Measurements from ENCODE around the gene INSL4. TPM values are rescaled to one million over a fixed set of nuclear protein-coding genes. Genes with fewer than 3 reads are reported as not detected.

Gene INSL4
- total RNA-seq (not detected), polyA plus RNA-seq (ENCODE audit: insufficient read depth, low read depth, low replicate concordance) (not detected)
- long read RNA-seq, donor 1 = 0 reads
- long read RNA-seq, donor 2 = 0 reads
- long read RNA-seq, donor 3 = 0 reads
- long read RNA-seq, donor 4 = 0 reads
- long read RNA-seq, donor 5 = 0 reads
- long read RNA-seq, donor 6 = 0 reads
- long read RNA-seq, donor 7 = 0 reads
- long read RNA-seq, donor 8 = 0 reads
- long read RNA-seq, donor 9 = 0 reads
- long read RNA-seq, donor 10, partial matches to known transcripts = 0 of 2 reads
- long read RNA-seq, donor 10, other reads (novel, unspliced or antisense) = 0 of 2 reads

DNA sequence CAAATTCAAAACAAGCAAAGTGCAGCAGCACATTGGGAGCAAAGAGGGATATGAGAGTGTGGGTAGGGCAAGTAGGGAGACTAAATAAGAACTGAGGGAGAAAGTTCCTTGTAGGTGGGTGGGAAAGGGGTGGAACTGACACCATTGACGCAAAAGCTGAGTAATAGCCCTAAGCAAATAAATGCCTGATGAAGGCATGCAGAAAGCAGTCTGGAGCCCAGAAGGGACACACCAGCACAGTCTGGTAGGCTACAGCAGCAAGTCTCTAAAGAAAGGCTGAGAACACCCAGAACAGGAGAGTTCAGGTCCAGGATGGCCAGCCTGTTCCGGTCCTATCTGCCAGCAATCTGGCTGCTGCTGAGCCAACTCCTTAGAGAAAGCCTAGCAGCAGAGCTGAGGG is at the start of gene INSL4:
Gene INSL4 (plus strand): TSS at position 208 of the 400 bp plus-strand sequence. CDS start 105 bp downstream, at position 313.
- Histone ChIP-seq H3K9ac (ENCODE audit: low read length in 3 of 3) (no peak within 1 kb of the TSS), H3K4me3 (ENCODE audit: low read length in 3 of 3) (no peak within 1 kb of the TSS), H3K9me3 (ENCODE audit: control insufficient read depth in 2 of 3, insufficient read depth in 1 of 3, low read length in 3 of 3) (no peaks in the 10 kb centered on the region), H3K4me1 (ENCODE audit: control insufficient read depth in 2 of 3, insufficient read depth in 2 of 3, low read depth in 1 of 3, low read length in 3 of 3) (no peaks in the 10 kb centered on the region), H3K27me3 (ENCODE audit: control insufficient read depth, insufficient read depth, low read length) (no peaks in the 10 kb centered on the region), H3K27ac (ENCODE audit: low read depth in 2 of 2, low read length in 2 of 2) (no peak within 1 kb of the TSS), H3K36me3 (ENCODE audit: control insufficient read depth in 2 of 3, insufficient read depth in 3 of 3, low read length in 3 of 3) (no peaks in the 10 kb centered on the region)
- no peak for FAIRE-seq
- no peak for DNase-seq
- intact Hi-C loops (cut with DNase I) = no loop called here
- TF ChIP-seq, protein P1, sequence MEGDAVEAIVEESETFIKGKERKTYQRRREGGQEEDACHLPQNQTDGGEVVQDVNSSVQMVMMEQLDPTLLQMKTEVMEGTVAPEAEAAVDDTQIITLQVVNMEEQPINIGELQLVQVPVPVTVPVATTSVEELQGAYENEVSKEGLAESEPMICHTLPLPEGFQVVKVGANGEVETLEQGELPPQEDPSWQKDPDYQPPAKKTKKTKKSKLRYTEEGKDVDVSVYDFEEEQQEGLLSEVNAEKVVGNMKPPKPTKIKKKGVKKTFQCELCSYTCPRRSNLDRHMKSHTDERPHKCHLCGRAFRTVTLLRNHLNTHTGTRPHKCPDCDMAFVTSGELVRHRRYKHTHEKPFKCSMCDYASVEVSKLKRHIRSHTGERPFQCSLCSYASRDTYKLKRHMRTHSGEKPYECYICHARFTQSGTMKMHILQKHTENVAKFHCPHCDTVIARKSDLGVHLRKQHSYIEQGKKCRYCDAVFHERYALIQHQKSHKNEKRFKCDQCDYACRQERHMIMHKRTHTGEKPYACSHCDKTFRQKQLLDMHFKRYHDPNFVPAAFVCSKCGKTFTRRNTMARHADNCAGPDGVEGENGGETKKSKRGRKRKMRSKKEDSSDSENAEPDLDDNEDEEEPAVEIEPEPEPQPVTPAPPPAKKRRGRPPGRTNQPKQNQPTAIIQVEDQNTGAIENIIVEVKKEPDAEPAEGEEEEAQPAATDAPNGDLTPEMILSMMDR (IDR thresholded peaks at IDR 0.05; ENCODE audit: borderline replicate concordance, extremely low read depth, insufficient read depth) = no peak

DNA sequence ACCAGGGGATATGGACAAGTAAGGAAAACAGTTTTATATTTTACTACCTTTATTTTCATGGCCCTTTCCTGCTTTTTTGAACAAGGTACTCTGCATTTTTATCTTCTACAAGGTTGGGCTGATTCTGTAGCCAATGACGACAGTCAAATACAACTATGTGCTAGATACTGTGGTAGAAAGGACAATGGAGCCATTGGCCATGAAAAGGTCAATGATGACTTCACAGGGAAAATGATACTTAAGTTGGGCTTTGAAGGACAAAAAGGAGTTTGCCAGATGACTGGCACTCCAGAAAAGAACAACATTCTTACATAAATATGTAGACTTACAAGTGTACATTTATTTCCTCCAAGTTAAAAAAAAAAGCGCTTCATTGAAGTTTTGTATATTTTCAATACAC is 46.4 kb upstream of the INSL4 start:
- Histone ChIP-seq H3K4me3 (ENCODE audit: low read length in 3 of 3) (no peak overlapping the region), H3K36me3 (ENCODE audit: control insufficient read depth in 2 of 3, insufficient read depth in 3 of 3, low read length in 3 of 3) (no peaks in the 10 kb centered on the region), H3K4me1 (ENCODE audit: control insufficient read depth in 2 of 3, insufficient read depth in 2 of 3, low read depth in 1 of 3, low read length in 3 of 3) (no peaks in the 10 kb centered on the region), H3K27ac (ENCODE audit: low read depth in 2 of 2, low read length in 2 of 2) (no peak overlapping the region), H3K9ac (ENCODE audit: low read length in 3 of 3) (no peak overlapping the region), H3K9me3 (ENCODE audit: control insufficient read depth in 2 of 3, insufficient read depth in 1 of 3, low read length in 3 of 3) (no peaks in the 10 kb centered on the region), H3K27me3 (ENCODE audit: control insufficient read depth, insufficient read depth, low read length) (no peaks in the 10 kb centered on the region)
- DNase-seq (no peak), FAIRE-seq (no peak)
- intact Hi-C loops (cut with DNase I) = no loop called here
- TF ChIP-seq, protein P1 (IDR thresholded peaks at IDR 0.05; ENCODE audit: borderline replicate concordance, extremely low read depth, insufficient read depth) = no peak

DNA sequence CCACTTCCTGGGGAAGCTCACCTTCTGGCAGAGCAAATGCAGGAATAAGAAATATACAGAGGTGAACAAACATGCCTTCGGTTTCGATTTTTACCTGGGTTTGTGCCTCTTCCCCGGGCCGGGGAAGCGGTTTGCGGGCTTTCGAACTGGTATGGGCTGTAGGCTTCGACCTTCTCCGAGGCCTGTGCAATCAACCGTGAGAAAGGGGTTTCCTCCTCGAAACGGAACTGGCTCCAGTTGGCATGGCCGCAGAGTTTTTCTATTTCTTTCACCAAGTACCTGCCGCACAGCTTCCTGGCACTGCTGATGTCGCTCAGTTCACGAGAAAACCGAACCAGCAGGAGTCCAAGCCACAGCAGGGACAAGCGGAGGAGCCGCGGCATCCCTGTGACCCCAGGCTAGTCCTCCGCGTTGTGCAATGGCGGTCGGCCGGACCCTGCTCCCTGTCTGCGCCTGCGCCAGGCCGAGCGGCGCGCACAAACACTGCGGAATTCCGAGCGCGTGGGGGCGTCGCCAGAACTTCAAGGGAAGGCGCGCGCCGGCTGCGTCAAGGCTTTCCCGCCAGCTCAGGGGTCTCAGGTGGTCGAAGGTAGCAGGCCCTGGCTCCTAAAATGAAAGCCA is 45.9 kb upstream of the INSL4 start, which contains the start of gene INSL6:
Gene INSL6 (minus strand): TSS at position 420 of the 621 bp plus-strand sequence. CDS start 37 bp downstream, at position 383.
- intact Hi-C loops (cut with DNase I) = no loop called here
- TF ChIP-seq, protein P1 (IDR thresholded peaks at IDR 0.05; ENCODE audit: borderline replicate concordance, extremely low read depth, insufficient read depth) = no peak
- H3K9ac ChIP-seq (ENCODE audit: low read length in 3 of 3) = no peak within 1 kb of the TSS
- no peak within 1 kb of the TSS for H3K27ac ChIP-seq (ENCODE audit: low read depth in 2 of 2, low read length in 2 of 2)
- DNase-seq (no peak), FAIRE-seq (no peak)
- H3K36me3 ChIP-seq (ENCODE audit: control insufficient read depth in 2 of 3, insufficient read depth in 3 of 3, low read length in 3 of 3) = no peaks in the 10 kb centered on the region
- H3K9me3 ChIP-seq (ENCODE audit: control insufficient read depth in 2 of 3, insufficient read depth in 1 of 3, low read length in 3 of 3) = no peaks in the 10 kb centered on the region
- H3K4me1 ChIP-seq (ENCODE audit: control insufficient read depth in 2 of 3, insufficient read depth in 2 of 3, low read depth in 1 of 3, low read length in 3 of 3) = no peaks in the 10 kb centered on the region
- H3K27me3 ChIP-seq (ENCODE audit: control insufficient read depth, insufficient read depth, low read length) = no peaks in the 10 kb centered on the region
- no peak within 1 kb of the TSS for H3K4me3 ChIP-seq (ENCODE audit: low read length in 3 of 3)

Data from kidney (tissue), 22 donors.